A549 treated with AZD2906 at 1 μM for 4 hours (cell line): ENCODE measurements around the gene MRPS6. TPM values are rescaled to one million over a fixed set of nuclear protein-coding genes. Genes with fewer than 3 reads are reported as not detected.

ENCODE experiments used
- total RNA-seq: library from RNA; stranded (reverse); fragments of 200-300 nt; extraction: Qiagen RNA extraction; gene quantifications from 5 replicates; pipeline ENCODE4 v1.2.3, GENCODE V29; 2022

Gene MRPS6
- total RNA-seq, result 35.4 to 44.7 TPM (median 40.6 TPM) in 5 replicates

GRCh38 chr21:34073032-34073748 lies at the start of gene MRPS6, which contains the start of gene SLC5A3:
TSS of gene MRPS6 (plus strand) at chr21:34073578. CDS start at chr21:34073701, 123 bp downstream.
TSS of gene SLC5A3 (plus strand) at chr21:34073578. CDS start at chr21:34095199, 21,621 bp downstream.

Other genes with a start within 250 kb of the MRPS6 start
- gene ATP5PO, start 157.8 kb upstream of the MRPS6 start, total RNA-seq, result 142 to 156 TPM (median 144 TPM) in 5 replicates
- gene SLC5A3, start within 50 bp of the MRPS6 start, total RNA-seq, result 2.2 to 3.2 TPM (median 2.6 TPM) in 5 replicates